HepG2 (cell line): ENCODE results near the gene IPO5. TPM values are rescaled to one million over a fixed set of nuclear protein-coding genes. Genes with fewer than 3 reads are reported as not detected.

Experiments used
- ATAC-seq: fragments of 200-7000 bp; cut with Tn5 transposase; 3 replicates; pipeline ENCODE4 v1.9.1; 2020; ENCODE audit warnings: mild to moderate bottlenecking, moderate library complexity
- BruUV-seq: library from RNA; stranded (reverse); fragments of 400-500 nt; replicated peaks from 2 replicates; lab custom pipeline; 2021; lab: Mats Ljungman, UMichigan
- CTCF ChIA-PET: fragments of 300-600 bp; formaldehyde crosslinking; extraction: SDS; loops from one replicate; lab custom pipeline; 2021; ENCODE audit warnings: low total read pairs, inconsistent platforms, low intra/inter-chr PET ratio; lab: Yijun Ruan, JAX
- POLR2A ChIA-PET: fragments of 350-600 bp; sonication (Branson Sonifier 250); formaldehyde crosslinking; loops from one replicate; lab custom pipeline; 2020; ENCODE audit warnings: antibody characterized with exemption, inconsistent platforms; lab: Yijun Ruan, JAX
- DNase-seq: peaks from one replicate; pipeline ENCODE4 v3.0.0-alpha.2; 2015; ENCODE audit warnings: low spot score
- FAIRE-seq: peaks from 3 replicates; lab custom pipeline; 2011; peaks lifted over from hg19 to GRCh38; lab: Jason Lieb, UNC
- H2AFZ ChIP-seq: one replicate; pipeline ENCODE4 v1.6.1; 2011; ENCODE audit warnings: low read length, inconsistent platforms
- H3K27ac ChIP-seq: fragments of 300-600 bp; 3 replicates; pipeline ENCODE4 v1.8.0; 2011; ENCODE audit warnings: mixed run types, mild to moderate bottlenecking, mixed read lengths, low read length, inconsistent platforms; ENCODE audit not compliant: insufficient read depth; ENCODE audit errors: extremely low read length
- H3K27me3 ChIP-seq, 2 experiments: fragments of 200-600 bp in 1 of 2; 2 replicates in 1 of 2; 3 replicates in 1 of 2; pipeline versions ENCODE4 v1.6.0 to v1.8.0; 2011; ENCODE audit warnings: low read length in 2 of 2, mild to moderate bottlenecking in 2 of 2, moderate library complexity in 2 of 2, inconsistent platforms in 1 of 2; ENCODE audit not compliant: insufficient read depth in 2 of 2, control insufficient read depth in 1 of 2
- H3K36me3 ChIP-seq, 2 experiments: fragments of 200-600 bp in 1 of 2; replicated peaks in 1 of 2; 2 replicates in 1 of 2; 3 replicates in 1 of 2; pipeline versions ENCODE4 v1.5.1 to v1.8.0; 2011; ENCODE audit warnings: low read length in 2 of 2, inconsistent platforms in 1 of 2; ENCODE audit not compliant: insufficient read depth in 2 of 2, control insufficient read depth in 1 of 2
- H3K4me1 ChIP-seq: 2 replicates; pipeline ENCODE4 v1.5.1; 2012; ENCODE audit warnings: low read length, inconsistent platforms; ENCODE audit not compliant: insufficient read depth
- H3K4me2 ChIP-seq: 2 replicates; pipeline ENCODE4 v1.6.0; 2011; ENCODE audit warnings: low read depth, low read length, inconsistent platforms
- H3K4me3 ChIP-seq, 3 experiments: fragments of 200-600 bp in 1 of 3; sonication (generic), shearing (Covaris generic) in 1 of 3; replicated peaks in 1 of 3; 2 replicates each; pipeline ENCODE4 v1.5.1; 2011 to 2016; ENCODE audit warnings: low read length in 3 of 3, inconsistent platforms in 2 of 3, low read depth in 2 of 3, mild to moderate bottlenecking in 2 of 3, control low read depth in 1 of 3, mixed read lengths in 1 of 3; ENCODE audit not compliant: insufficient read depth in 1 of 3
- H3K79me2 ChIP-seq: one replicate; pipeline ENCODE4 v1.6.1; 2011; ENCODE audit warnings: low read length, inconsistent platforms; ENCODE audit not compliant: insufficient read depth
- H3K9ac ChIP-seq: 2 replicates; pipeline ENCODE4 v1.6.0; 2011; ENCODE audit warnings: mild to moderate bottlenecking, low read depth, low read length, inconsistent platforms; ENCODE audit not compliant: insufficient read depth
- H3K9me3 ChIP-seq: 2 replicates; pipeline ENCODE4 v1.5.1; 2012; ENCODE audit warnings: mild to moderate bottlenecking, low read length
- H4K20me1 ChIP-seq: 2 replicates; pipeline ENCODE4 v1.6.0; 2011; ENCODE audit warnings: inconsistent platforms, mild to moderate bottlenecking, low read length, moderate library complexity; ENCODE audit not compliant: insufficient read depth
- HES4 ChIP-seq: sonication (generic); formaldehyde crosslinking; IDR thresholded peaks from 2 replicates; pipeline ENCODE4 v1.9.0; 2021; ENCODE audit warnings: mild to moderate bottlenecking, missing genetic modification reagents, borderline replicate concordance
- SALL1 ChIP-seq: sonication (generic); formaldehyde crosslinking; IDR thresholded peaks from 2 replicates; pipeline ENCODE4 v1.8.0; 2022; ENCODE audit warnings: mild to moderate bottlenecking, missing genetic modification reagents
- SMARCC2 ChIP-seq: fragments of 450-650 bp; IDR thresholded peaks from 2 replicates; pipeline ENCODE4 v1.6.1; 2017; ENCODE audit warnings: antibody characterized with exemption, mild to moderate bottlenecking
- SNAPC2 ChIP-seq: sonication (generic); formaldehyde crosslinking; IDR thresholded peaks from 2 replicates; pipeline ENCODE4 v1.8.1; 2022; ENCODE audit warnings: mild to moderate bottlenecking, missing genetic modification reagents
- ZBTB25 ChIP-seq: IDR thresholded peaks from 2 replicates; pipeline ENCODE4 v1.6.1; 2018; ENCODE audit warnings: missing genetic modification reagents
- ZNF121 ChIP-seq: sonication (generic); formaldehyde crosslinking; IDR thresholded peaks from 2 replicates; pipeline ENCODE4 v1.5.0; 2020; ENCODE audit warnings: mild to moderate bottlenecking, missing genetic modification reagents
- ZNF792 ChIP-seq: IDR thresholded peaks from 2 replicates; pipeline ENCODE4 v1.6.1; 2016
- ZSCAN21 ChIP-seq: sonication (generic); formaldehyde crosslinking; IDR thresholded peaks from 2 replicates; pipeline ENCODE4 v1.8.0; 2022; ENCODE audit warnings: mild to moderate bottlenecking, missing genetic modification reagents, moderate library complexity, borderline replicate concordance
- WGBS: methylation state at CpG from one replicate; pipeline ENCODE4 v1.1.6; 2017; ENCODE audit warnings: low lambda C conversion rate; 5-methylcytosine and 5-hydroxymethylcytosine counted together
- in situ Hi-C: cut with HindIII; loops from 2 replicates; pipeline ENCODE4 v1.10.0; 2017; ENCODE audit warnings: low pct_unique_long_range_greater_than_20kb; ENCODE audit not compliant: extremely low pct_ligation_motif_present
- intact Hi-C: fragments of 100-400 bp; cut with micrococcal nuclease; formaldehyde crosslinking; loops from one replicate; pipeline ENCODE4 v1.10.0; 2022; ENCODE audit not compliant: unreplicated experiment
- polyA plus RNA-seq, 8 experiments: library from polyadenylated mRNA; depleted of rRNA in 3 of 8; stranded (reverse) in 7 of 8; unstranded in 1 of 8; fragments of >200 nt; fragmentation: Illumina TruSeq in 4 of 8; extraction: Trizol in 4 of 8; gene quantifications; 2 replicates each; pipeline versions ENCODE4 v1.2.1 to v1.2.3, GENCODE V29; 2011 to 2016; ENCODE audit warnings: low read depth in 4 of 8, missing spikeins in 1 of 8, mixed read lengths in 1 of 8; ENCODE audit not compliant: insufficient read depth in 1 of 8
- total RNA-seq, 5 experiments: library from RNA; depleted of rRNA; stranded (reverse); fragments of >200 nt; fragmentation: Illumina TruSeq; extraction: Trizol; gene quantifications; 2 replicates each; pipeline ENCODE4 v1.2.3, GENCODE V29; 2016; ENCODE audit warnings: low read depth in 1 of 5

The IPO5 gene
- total and polyA plus RNA-seq, 2 of the 13 experiments (the other 11 are each of a cell fraction or from before 2014, with no cell fraction given), result 155 to 242 TPM

GRCh38 chr13:97967948-97968347, 14.5 kb downstream of the IPO5 start (continued):
- TF ChIP-seq ZBTB25 (CRISPR knock-in tag), result no peak
- no peak for TF ChIP-seq SMARCC2
- no peak for TF ChIP-seq HES4 (CRISPR knock-in tag)
- TF ChIP-seq SNAPC2 (CRISPR knock-in tag), result no peak

- Histone ChIP-seq H3K9me3 (no peaks in the 10 kb centered on the region), H4K20me1 (no peaks in the 10 kb centered on the region), H2AFZ (no peak overlapping the region), H3K79me2 (no peaks in the 10 kb centered on the region), H3K4me2 (no peak overlapping the region), H3K4me1 (peaks cover 12% of the 10 kb centered on the region), H3K4me3 (no peak overlapping the region), H3K27ac (no peak overlapping the region), H3K9ac (no peak overlapping the region), H3K27me3 (no peaks in the 10 kb centered on the region), H3K36me3 (no peaks in the 10 kb centered on the region)
- DNase-seq (no peak), ATAC-seq (no peak), FAIRE-seq (no peak)
- CTCF ChIA-PET, result no interaction called here
- TF ChIP-seq ZNF792 (CRISPR knock-in tag) (no peak), ZSCAN21 (no peak), ZNF121 (0 out of 2 replicates have a peak, but pooled peaks have one; percentile 23), SALL1 (CRISPR knock-in tag) (no peak)
- POLR2A ChIA-PET, result no interaction called here
- WGBS, result 83% methylated on average over 5 of the region's 5 CpGs
- BruUV-seq, result no TSS peak
- in situ Hi-C loops, result no loop called here
- intact Hi-C loops, result no loop called here
These were observed 18.0 kb downstream of the IPO5 start for GRCh38 chr13:97971519-97971918.
